Left lung (tissue), 10 donors: ENCODE data around the gene CHD1L. TPM values are rescaled to one million over a fixed set of nuclear protein-coding genes. Genes with fewer than 3 reads are reported as not detected.
A peak's percentile ranks its signal among the peaks of the same experiment; 100 is the strongest.

Experiments
- ATAC-seq: fragments of 200-7000 bp; cut with Tn5 transposase; one replicate; pipeline ENCODE4 v1.9.1; 2020; ENCODE audit warnings: moderate library complexity
- DNase-seq, 4 donors: peaks; one replicate each; pipeline ENCODE4 v3.0.0-alpha.2; 2013 to 2020
- H3K27ac ChIP-seq, 2 donors: fragments of 200-600 bp; sonication (generic) in 1 of 2; one replicate each; pipeline versions ENCODE4 v1.5.0 to v1.8.0; 2020 to 2021
- H3K27me3 ChIP-seq, 2 donors: fragments of 200-600 bp; sonication (generic) in 1 of 2; one replicate each; pipeline versions ENCODE4 v1.5.0 to v1.8.0; 2020 to 2021
- H3K36me3 ChIP-seq, 2 donors: fragments of 200-600 bp; sonication (generic) in 1 of 2; one replicate each; pipeline versions ENCODE4 v1.5.0 to v1.8.0; 2020 to 2021
- H3K4me1 ChIP-seq, 2 donors: fragments of 200-600 bp; one replicate each; pipeline ENCODE4 v1.8.0; 2021
- H3K4me3 ChIP-seq, 2 donors: fragments of 200-600 bp; sonication (generic) in 1 of 2; one replicate each; pipeline versions ENCODE4 v1.5.0 to v1.8.0; 2020 to 2021; ENCODE audit warnings: mild to moderate bottlenecking in 1 of 2
- H3K9me3 ChIP-seq, 2 donors: fragments of 200-600 bp; sonication (generic) in 1 of 2; one replicate each; pipeline versions ENCODE4 v1.5.0 to v1.8.0; 2020 to 2021
- intact Hi-C, 2 donors: fragments of 100-400 bp; cut with DNase I; formaldehyde crosslinking; loops; one replicate each; pipeline versions ENCODE4 v1.11.2 to v1.14.2; 2022
- polyA plus RNA-seq, 6 donors: library from polyadenylated mRNA; unstranded; fragments of 120-200 nt; gene quantifications; one replicate each; pipeline ENCODE4 v1.2.1, GENCODE V29; 2013; ENCODE audit not compliant: insufficient read length in 6 of 6
- total RNA-seq, 2 donors: library from RNA; stranded (reverse); fragmentation: NEBNext Ultra II Directional; extraction: Animal tissue kit (Norgen Biotek cat#: 25700); gene quantifications; one replicate each; pipeline ENCODE4 v1.2.1, GENCODE V29; 2021
- TF ChIP-seq, protein P1 (sequence below), 2 donors: fragments of 200-600 bp; sonication (generic) in 1 of 2; IDR thresholded peaks; one replicate each; pipeline versions ENCODE4 v1.5.0 to v1.8.0; 2021; ENCODE audit warnings: antibody characterized with exemption in 2 of 2
- donor health status: DM: no; HTN: yes; CAD: no.
- donor health status: DM: no; HTN: no; CAD: no.

The CHD1L gene
- total and polyA plus RNA-seq, 8 donors, result 36.2 to 72.0 (median 60.7) TPM

- H3K4me3 ChIP-seq, result no peak overlapping the region
- H3K9me3 ChIP-seq, result no peaks in the 10 kb centered on the region
- TF ChIP-seq, protein P1, sequence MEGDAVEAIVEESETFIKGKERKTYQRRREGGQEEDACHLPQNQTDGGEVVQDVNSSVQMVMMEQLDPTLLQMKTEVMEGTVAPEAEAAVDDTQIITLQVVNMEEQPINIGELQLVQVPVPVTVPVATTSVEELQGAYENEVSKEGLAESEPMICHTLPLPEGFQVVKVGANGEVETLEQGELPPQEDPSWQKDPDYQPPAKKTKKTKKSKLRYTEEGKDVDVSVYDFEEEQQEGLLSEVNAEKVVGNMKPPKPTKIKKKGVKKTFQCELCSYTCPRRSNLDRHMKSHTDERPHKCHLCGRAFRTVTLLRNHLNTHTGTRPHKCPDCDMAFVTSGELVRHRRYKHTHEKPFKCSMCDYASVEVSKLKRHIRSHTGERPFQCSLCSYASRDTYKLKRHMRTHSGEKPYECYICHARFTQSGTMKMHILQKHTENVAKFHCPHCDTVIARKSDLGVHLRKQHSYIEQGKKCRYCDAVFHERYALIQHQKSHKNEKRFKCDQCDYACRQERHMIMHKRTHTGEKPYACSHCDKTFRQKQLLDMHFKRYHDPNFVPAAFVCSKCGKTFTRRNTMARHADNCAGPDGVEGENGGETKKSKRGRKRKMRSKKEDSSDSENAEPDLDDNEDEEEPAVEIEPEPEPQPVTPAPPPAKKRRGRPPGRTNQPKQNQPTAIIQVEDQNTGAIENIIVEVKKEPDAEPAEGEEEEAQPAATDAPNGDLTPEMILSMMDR (IDR thresholded peaks at IDR 0.05), result no peak
- H3K27me3 ChIP-seq, result no peaks in the 10 kb centered on the region
- peaks cover 8 to 51% of the 10 kb centered on the region in 2 donors for H3K4me1 ChIP-seq
- intact Hi-C loops, result no loop called here
- DNase-seq (no peak), ATAC-seq (no peak)
- no peak overlapping the region for H3K27ac ChIP-seq
- H3K36me3 ChIP-seq, result no peaks in the 10 kb centered on the region
Measured at GRCh38 chr1:147245129-147245528, 2.6 kb downstream of the CHD1L start.

- H3K4me1 ChIP-seq, result peaks cover 8 to 51% of the 10 kb centered on the region in 2 donors
- intact Hi-C loops, result no loop called here
- DNase-seq (no peak), ATAC-seq (no peak)
- no peak overlapping the region for H3K4me3 ChIP-seq
- no peaks in the 10 kb centered on the region for H3K9me3 ChIP-seq
- TF ChIP-seq, protein P1 (IDR thresholded peaks at IDR 0.05), result no peak
- no peaks in the 10 kb centered on the region for H3K27me3 ChIP-seq
- H3K27ac ChIP-seq, result no peak overlapping the region
- no peaks in the 10 kb centered on the region for H3K36me3 ChIP-seq
Measured at GRCh38 chr1:147245586-147246021, 3.1 kb downstream of the CHD1L start.

GRCh38 chr1:147246044-147246690 is 3.7 kb downstream of the CHD1L start:
- Histone ChIP-seq H3K4me3 (no peak overlapping the region), H3K27ac (no peak overlapping the region), H3K36me3 (no peaks in the 10 kb centered on the region), H3K27me3 (no peaks in the 10 kb centered on the region), H3K9me3 (no peaks in the 10 kb centered on the region), H3K4me1 (peaks cover 8 to 51% of the 10 kb centered on the region in 2 donors)
- TF ChIP-seq, protein P1 (IDR thresholded peaks at IDR 0.05), result no peak
- intact Hi-C loops, result no loop called here
- no peak for DNase-seq
- no peak for ATAC-seq

GRCh38 chr1:147246910-147247655 is 4.6 kb downstream of the CHD1L start:
- intact Hi-C loops, result no loop called here
- Histone ChIP-seq H3K36me3 (no peaks in the 10 kb centered on the region), H3K9me3 (no peaks in the 10 kb centered on the region), H3K27ac (peak overlapping the region in 1 of 2 donors; percentile 57), H3K4me1 (peaks cover 8 to 48% of the 10 kb centered on the region in 2 donors), H3K27me3 (no peaks in the 10 kb centered on the region), H3K4me3 (no peak overlapping the region)
- TF ChIP-seq, protein P1 (IDR thresholded peaks at IDR 0.05), result no peak
- no peak for DNase-seq
- no peak for ATAC-seq

GRCh38 chr1:147247656-147248238 is 5.3 kb downstream of the CHD1L start:
- H3K4me3 ChIP-seq, result no peak overlapping the region
- TF ChIP-seq, protein P1 (IDR thresholded peaks at IDR 0.05), result no peak
- intact Hi-C loops, result no loop called here
- no peaks in the 10 kb centered on the region for H3K27me3 ChIP-seq
- peak overlapping the region in 1 of 2 donors; percentile 57 for H3K27ac ChIP-seq
- ATAC-seq (no peak), DNase-seq (no peak)
- no peaks in the 10 kb centered on the region for H3K36me3 ChIP-seq
- no peaks in the 10 kb centered on the region for H3K9me3 ChIP-seq
- H3K4me1 ChIP-seq, result peaks cover 6 to 45% of the 10 kb centered on the region in 2 donors
